ENCODE results near the gene DNAJB7. TPM values are rescaled to one million over a fixed set of nuclear protein-coding genes. Genes with fewer than 3 reads are reported as not detected.

Gene DNAJB7
- total RNA-seq, 1 experiment from 2014 or later: not detected

GRCh38 chr22:40834619-40835018, 27.3 kb downstream of the DNAJB7 start:
- no peak overlapping the region for H3K4me2 ChIP-seq (ENCODE audit: insufficient read depth, insufficient read length, low read length)
- H3K9me3 ChIP-seq (ENCODE audit: control insufficient read depth, low read depth, low read length): no peaks in the 10 kb centered on the region
- no peaks in the 10 kb centered on the region for H3K4me1 Mint-ChIP-seq
- no peak overlapping the region for H3K4me3 Mint-ChIP-seq
- H2AK5ac ChIP-seq (ENCODE audit: insufficient read length, low read length): no peak overlapping the region
- DNase-seq: no peak
- H3K14ac ChIP-seq (ENCODE audit: insufficient read depth, low read length): no peak overlapping the region
- H3K27me3 ChIP-seq (ENCODE audit: insufficient read depth, low read length): no peaks in the 10 kb centered on the region
- peaks cover 2% of the 10 kb centered on the region; the same call in 1 of the 2 replicates for H3K79me2 ChIP-seq (ENCODE audit: insufficient read depth, low read length)
- no peak overlapping the region for H3K4ac ChIP-seq (ENCODE audit: low read depth, low read length)
- no peak overlapping the region for H4K5ac ChIP-seq (ENCODE audit: insufficient read length, low read depth, low read length)
- H3K79me1 ChIP-seq (ENCODE audit: insufficient read depth, low read depth, low read length, poor library complexity, severe bottlenecking): peaks cover 2% of the 10 kb centered on the region
- no peak overlapping the region for H3K18ac ChIP-seq (ENCODE audit: insufficient read length, low read depth, low read length)
- no peaks in the 10 kb centered on the region for H3K4me1 ChIP-seq (ENCODE audit: insufficient read depth, low read length)
- no peak overlapping the region for H3K27ac ChIP-seq (ENCODE audit: insufficient read length, low read depth, low read length)
- no peak overlapping the region for H2AFZ ChIP-seq (ENCODE audit: low read length)
- H3K56ac ChIP-seq (ENCODE audit: insufficient read length, low read depth, low read length): no peak overlapping the region
- H3K27ac Mint-ChIP-seq: no peak overlapping the region
- H2BK12ac ChIP-seq (ENCODE audit: insufficient read length, low read depth, low read length): no peak overlapping the region
- TF ChIP-seq CTCF (conservative IDR thresholded peaks at IDR 0.05): no peak
- no peak overlapping the region for H3K9ac ChIP-seq (ENCODE audit: extremely low read depth, insufficient read length, low read length)
- no peaks in the 10 kb centered on the region for H3K23me2 ChIP-seq (ENCODE audit: insufficient read length, low read depth, low read length, poor library complexity, severe bottlenecking)
- no peak overlapping the region for H4K91ac ChIP-seq (ENCODE audit: insufficient read length, low read depth, low read length)
- H4K20me1 ChIP-seq (ENCODE audit: control insufficient read depth, insufficient read depth, insufficient read length): no peaks in the 10 kb centered on the region
- no peaks in the 10 kb centered on the region for H3K27me3 Mint-ChIP-seq (ENCODE audit: low read depth)
- no CpG with 5 or more reads among the region's 3 CpGs for WGBS (ENCODE audit: extremely low coverage, insufficient read length, low lambda C conversion rate)
- no peak overlapping the region for H3K23ac ChIP-seq (ENCODE audit: insufficient read length, low read depth, low read length)
- H2BK5ac ChIP-seq (ENCODE audit: insufficient read length, low read length): no peak overlapping the region
- H4K8ac ChIP-seq (replicated peaks; ENCODE audit: insufficient read length, low read depth, low read length): no peak overlapping the region
- H3K9me3 Mint-ChIP-seq: no peaks in the 10 kb centered on the region
- peaks cover 38 to 86% (median 76%) of the 10 kb centered on the region in 3 experiments; a peak in 6 of 7 replicates for H3K36me3 Mint-ChIP-seq (ENCODE audit: insufficient read depth in 1 of 3, low read depth in 3 of 3)
- no peak overlapping the region for H3T11ph ChIP-seq (ENCODE audit: low read length)
- no peak overlapping the region for H2BK120ac ChIP-seq (ENCODE audit: low read depth, low read length, poor library complexity, severe bottlenecking)
- no peak overlapping the region for H2BK20ac ChIP-seq (ENCODE audit: low read depth, low read length, poor library complexity, severe bottlenecking)
- H2BK15ac ChIP-seq (ENCODE audit: low read depth, low read length): no peak overlapping the region
